ENCODE measurements around the gene SPEM3. TPM values are rescaled to one million over a fixed set of nuclear protein-coding genes. Genes with fewer than 3 reads are reported as not detected.

Gene SPEM3
- total and polyA plus RNA-seq, 2 of the 13 experiments (the other 11 are each of a cell fraction or from before 2014, with no cell fraction given) = not detected

- 0 out of 2 replicates have a peak, but pooled peaks have one; percentile 2 for TF ChIP-seq PHF21A (CRISPR knock-in tag; IDR thresholded peaks at IDR 0.05)
- peak; percentile 30; the same call in 1 of the 2 replicates for TF ChIP-seq PCBP1 (IDR thresholded peaks at IDR 0.05; ENCODE audit: borderline replicate concordance, low read depth, low read length)
- TF ChIP-seq SAP130 (CRISPR knock-in tag; IDR thresholded peaks at IDR 0.05; ENCODE audit: low read depth) = peak; percentile 34
- TF ChIP-seq SP4 (CRISPR knock-in tag; IDR thresholded peaks at IDR 0.05) = 0 out of 2 replicates have a peak, but pooled peaks have one; percentile 40
- no peak for TF ChIP-seq SNRNP70 (IDR thresholded peaks at IDR 0.05; ENCODE audit: low read depth, low read length)
- no peak for TF ChIP-seq ZXDC (CRISPR knock-in tag; IDR thresholded peaks at IDR 0.05)
- no peak for TF ChIP-seq NFRKB (IDR thresholded peaks at IDR 0.05)
- TF ChIP-seq ATF7 (IDR thresholded peaks at IDR 0.05) = no peak
- TF ChIP-seq ATF7 (CRISPR knock-in tag; IDR thresholded peaks at IDR 0.05) = 0 out of 2 replicates have a peak, but pooled peaks have one; percentile 29
- TF ChIP-seq NRL (CRISPR knock-in tag; IDR thresholded peaks at IDR 0.05; ENCODE audit: borderline replicate concordance) = peak; percentile 79; the same call in 1 of the 2 replicates
- no peak for TF ChIP-seq UBTF (CRISPR knock-in tag; IDR thresholded peaks at IDR 0.05)
- TF ChIP-seq ARID2 (CRISPR knock-in tag; IDR thresholded peaks at IDR 0.05; ENCODE audit: borderline replicate concordance) = no peak
- 0 out of 2 replicates have a peak, but pooled peaks have one; percentile 22 for TF ChIP-seq CBX5 (CRISPR knock-in tag; IDR thresholded peaks at IDR 0.05; ENCODE audit: borderline replicate concordance)
- no peak; the same call in 1 of the 2 replicates for TF ChIP-seq ARID4A (CRISPR knock-in tag; IDR thresholded peaks at IDR 0.05; ENCODE audit: borderline replicate concordance)
- TF ChIP-seq ZNF772 (CRISPR knock-in tag; IDR thresholded peaks at IDR 0.05) = no peak
- TF ChIP-seq GATAD2A (CRISPR knock-in tag; IDR thresholded peaks at IDR 0.05) = no peak
- no peak for TF ChIP-seq ZNF276 (CRISPR knock-in tag; IDR thresholded peaks at IDR 0.05; ENCODE audit: low read depth)
Observed at GRCh38 chr17:7440113-7440833, 11.6 kb downstream of the SPEM3 start (continued).

All from HepG2 (cell line).